GM19035 (cell line): Measurements from ENCODE around the gene THUMPD2.

ENCODE experiments used
- ATAC-seq: cut with Tn5 transposase; IDR thresholded peaks from one replicate; pipeline ENCODE4 v1.9.1; 2021; ENCODE audit not compliant: unreplicated experiment

Gene THUMPD2

DNA sequence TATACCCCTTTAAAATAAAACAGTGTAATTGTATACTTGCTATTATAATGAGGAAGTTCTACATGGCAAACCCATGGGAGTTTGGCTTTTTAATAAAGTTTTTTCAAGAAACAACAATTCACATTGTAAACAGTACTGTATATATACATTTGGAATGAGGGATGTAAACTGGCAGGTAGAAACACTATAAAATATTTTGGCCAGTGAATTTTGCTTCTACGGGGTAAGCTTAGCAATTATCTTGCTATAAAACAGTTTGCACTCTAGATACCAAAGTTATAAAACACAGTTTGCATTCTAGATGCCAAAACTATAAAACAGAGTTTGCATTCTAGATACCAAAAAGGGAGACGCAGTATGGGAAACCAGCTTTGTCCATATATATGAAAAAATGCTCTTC, 16.6 kb downstream of the THUMPD2 start:
- ATAC-seq, result no peak

GRCh38 chr2:39757156-39757555, 21.9 kb downstream of the THUMPD2 start:
- no peak for ATAC-seq

DNA sequence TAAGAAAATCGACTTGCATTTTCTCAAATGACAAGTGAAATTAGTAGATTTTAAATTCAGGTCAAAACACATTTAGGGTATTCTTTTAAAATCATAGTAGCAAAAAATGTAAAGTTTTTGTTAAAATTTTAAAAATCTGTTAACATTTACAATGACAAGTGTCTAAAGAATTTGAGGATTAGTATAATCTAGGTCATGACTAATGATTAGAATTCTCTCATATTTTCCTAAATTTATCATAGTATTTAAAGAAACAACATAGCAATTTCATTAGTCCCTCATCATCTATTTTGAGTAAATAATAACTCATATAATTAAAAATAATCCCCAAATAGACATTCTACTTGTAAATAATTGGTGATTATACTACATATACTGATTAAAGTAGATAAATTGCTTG, 23.6 kb downstream of the THUMPD2 start:
- no peak for ATAC-seq

DNA sequence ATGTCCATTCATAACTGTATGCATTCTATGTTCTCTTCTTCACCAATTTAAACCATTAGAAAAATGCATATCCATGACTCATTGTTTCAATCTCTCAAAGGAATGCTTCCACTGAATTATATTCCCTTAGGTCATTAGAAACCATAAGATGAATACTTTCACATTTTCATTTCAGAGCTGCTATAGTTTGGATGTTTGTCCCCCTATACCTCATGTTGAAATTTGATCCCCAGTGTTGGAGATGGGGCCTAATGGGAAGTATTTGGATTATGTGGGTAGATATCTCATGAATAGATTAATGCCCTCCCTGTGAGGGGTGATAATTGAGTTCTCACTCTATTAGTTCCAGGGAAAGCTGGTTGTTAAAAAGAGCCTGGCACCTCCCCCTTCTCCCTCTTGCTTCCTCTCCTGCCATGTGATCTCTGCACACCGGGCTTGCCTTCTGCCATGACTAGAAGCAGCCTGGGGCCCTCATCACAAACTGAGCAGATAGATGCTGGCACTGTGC, 35.7 kb downstream of the THUMPD2 start:
- no peak for ATAC-seq

GRCh38 chr2:39741871-39742270, 37.2 kb downstream of the THUMPD2 start:
- no peak for ATAC-seq

GRCh38 chr2:39739386-39739785, 39.7 kb downstream of the THUMPD2 start:
- no peak for ATAC-seq

GRCh38 chr2:39738936-39739335, 40.1 kb downstream of the THUMPD2 start:
- no peak for ATAC-seq

DNA sequence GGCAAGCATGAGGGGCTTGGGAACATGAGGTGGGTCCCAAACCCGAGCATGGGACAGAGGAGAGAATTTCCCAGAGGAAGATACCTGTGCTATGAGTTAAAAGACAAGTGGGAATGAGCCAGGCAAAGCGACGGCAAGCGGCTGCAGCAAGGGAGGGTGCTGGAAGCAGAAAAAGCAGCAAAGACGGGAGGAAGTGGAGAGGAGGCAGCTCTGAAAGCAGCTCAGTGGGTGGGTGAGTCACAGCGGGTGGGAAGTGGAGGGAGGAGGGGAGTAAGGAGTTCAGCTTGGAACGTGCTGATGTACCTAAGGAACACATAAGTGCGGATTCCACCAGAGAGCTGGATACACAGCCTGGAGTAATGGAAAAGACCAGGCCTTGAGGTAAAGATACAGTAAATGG, 41.4 kb downstream of the THUMPD2 start:
- ATAC-seq, result no peak

GRCh38 chr2:39736640-39737039, 42.4 kb downstream of the THUMPD2 start:
- no peak for ATAC-seq

DNA sequence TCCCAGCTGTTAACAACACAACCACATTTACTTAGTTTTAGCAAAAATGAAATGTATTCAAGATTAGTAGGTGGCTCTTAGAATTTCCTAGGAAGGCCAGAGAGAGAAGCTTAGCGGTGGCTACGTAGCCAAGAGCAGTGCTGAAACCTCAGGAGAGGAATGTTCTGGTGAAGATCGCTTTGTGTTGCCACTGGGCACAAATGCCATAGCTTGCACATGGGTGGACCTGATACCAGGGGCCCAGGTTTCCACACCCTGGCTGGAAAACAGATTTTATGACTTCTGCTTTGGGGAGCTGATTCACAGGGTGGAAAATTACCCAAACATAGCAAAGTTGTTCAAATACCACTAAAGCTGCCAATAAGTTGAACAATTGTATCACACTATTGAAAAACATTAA, 43.4 kb downstream of the THUMPD2 start:
- ATAC-seq, result no peak

DNA sequence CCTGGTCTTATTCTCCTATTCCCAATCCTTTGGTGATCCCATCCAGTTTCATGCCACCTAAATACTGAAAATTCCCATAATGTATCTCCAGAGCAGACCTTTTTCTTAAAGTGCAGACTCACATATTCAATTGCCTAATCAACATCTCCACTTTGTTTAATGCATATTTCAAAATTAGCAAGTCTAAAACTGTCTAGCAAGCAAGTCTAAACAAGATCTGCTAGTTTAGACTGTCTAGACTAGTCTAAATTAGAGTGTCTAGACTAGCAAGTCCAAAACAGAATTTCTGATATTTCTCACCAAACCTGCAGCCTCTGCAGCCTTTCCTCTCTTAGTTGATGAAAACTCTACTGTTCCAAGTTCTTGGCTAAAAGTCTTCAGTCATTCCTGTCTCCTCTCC, 44.6 kb downstream of the THUMPD2 start:
- ATAC-seq, result no peak

DNA sequence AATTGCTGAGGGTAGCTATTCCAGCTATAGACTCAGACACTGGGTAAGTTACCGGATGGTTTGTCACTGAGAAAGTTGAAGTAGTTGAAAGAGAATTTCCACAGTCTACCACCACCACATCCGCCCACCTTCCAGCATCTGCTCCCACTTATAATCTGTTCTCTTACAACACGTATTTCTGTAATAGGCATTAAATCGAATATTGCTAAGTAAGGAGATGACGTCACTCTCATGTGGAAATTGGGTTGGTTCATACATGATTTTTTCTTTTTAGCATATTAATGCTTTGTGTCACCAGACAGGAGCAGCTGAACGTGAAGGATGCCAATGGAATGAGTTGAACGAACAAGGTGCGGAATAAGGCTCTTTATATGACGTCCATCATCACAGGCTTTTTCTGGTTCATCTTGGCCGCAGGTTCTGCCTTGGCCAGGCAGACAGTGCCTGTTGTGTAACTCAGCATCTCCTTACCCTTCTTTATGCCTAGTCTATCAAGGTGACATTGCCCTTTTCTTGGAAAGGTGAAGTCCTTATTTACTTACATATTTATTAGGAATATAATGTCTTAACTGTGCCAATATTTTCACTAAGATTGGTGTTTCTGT, 45.9 kb downstream of the THUMPD2 start:
- ATAC-seq, result no peak

DNA sequence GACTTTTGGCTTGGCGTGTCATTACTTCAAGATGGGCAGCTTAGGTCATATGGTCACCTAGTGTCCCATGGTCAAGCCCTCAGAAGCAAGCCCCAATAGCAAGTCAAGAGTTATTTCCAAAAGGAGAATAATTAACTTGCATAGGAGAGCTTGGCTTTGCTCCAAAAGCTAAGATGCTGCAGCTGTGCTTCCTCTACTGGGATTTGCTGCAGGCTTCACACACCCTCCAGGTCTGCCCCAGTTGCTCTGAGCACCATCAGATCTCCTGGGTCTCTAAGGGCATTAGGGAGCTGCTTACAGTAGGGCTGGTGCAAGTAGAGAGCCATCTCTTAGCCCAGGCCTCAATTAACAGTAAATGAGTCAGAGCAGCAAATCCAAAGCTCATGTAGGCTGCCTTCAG, 46.6 kb downstream of the THUMPD2 start:
- no peak for ATAC-seq

DNA sequence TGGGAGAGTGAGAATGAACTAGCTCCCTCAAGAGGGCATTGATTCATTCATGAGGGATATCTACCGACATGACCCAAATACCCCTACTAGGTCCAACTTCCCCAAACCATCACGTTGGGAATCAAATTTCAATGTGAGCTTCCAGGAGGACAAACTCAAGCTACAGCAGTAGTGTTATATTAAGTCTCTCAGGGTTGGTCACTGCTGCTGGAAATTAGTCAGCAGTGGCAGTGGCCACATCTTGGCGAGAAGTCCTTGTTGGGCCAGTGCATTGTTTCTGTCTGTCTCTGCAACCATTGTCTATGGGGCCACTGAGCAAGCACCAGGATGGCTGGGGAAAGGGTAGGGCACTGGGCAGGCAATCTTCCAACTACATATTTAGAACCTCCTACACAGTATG, 47.5 kb downstream of the THUMPD2 start:
- no peak for ATAC-seq

DNA sequence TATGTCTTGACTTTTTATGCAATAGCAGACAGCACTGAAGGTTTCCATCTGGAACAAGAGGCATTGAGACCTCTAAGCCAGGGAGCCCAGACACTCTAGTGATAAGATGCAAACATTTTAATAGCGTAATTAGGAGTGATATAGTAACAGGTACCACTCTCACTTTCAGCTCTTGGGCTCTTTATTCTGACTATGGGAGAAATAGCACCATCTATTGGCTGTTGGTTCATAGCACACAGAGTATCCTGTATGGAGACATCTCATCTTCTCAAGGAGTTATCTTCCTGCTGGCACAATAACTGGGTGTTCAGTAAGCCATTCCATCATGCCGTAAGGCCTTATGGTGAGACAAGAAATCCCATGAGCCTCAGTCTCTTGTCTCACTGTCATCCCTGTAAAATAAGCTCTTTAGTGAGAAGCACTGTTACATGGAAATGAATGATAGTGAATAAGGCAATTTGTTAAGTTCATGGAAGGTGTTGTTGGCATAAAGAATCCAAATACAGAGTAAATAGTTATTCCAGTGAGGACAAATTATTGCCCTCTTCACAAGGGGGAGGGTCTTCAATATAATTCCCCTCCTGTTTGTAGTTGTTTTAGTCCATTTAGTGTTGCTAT, 48.3 kb downstream of the THUMPD2 start:
- peak; percentile 52 for ATAC-seq

GRCh38 chr2:39730276-39730675, 48.8 kb downstream of the THUMPD2 start:
- ATAC-seq, result no peak

GRCh38 chr2:39728941-39729351, 50.1 kb downstream of the THUMPD2 start:
- ATAC-seq, result peak; percentile 43

GRCh38 chr2:39728085-39728484, 51.0 kb downstream of the THUMPD2 start:
- ATAC-seq, result peak; percentile 56

GRCh38 chr2:39725401-39725800, 53.7 kb downstream of the THUMPD2 start:
- ATAC-seq, result no peak

DNA sequence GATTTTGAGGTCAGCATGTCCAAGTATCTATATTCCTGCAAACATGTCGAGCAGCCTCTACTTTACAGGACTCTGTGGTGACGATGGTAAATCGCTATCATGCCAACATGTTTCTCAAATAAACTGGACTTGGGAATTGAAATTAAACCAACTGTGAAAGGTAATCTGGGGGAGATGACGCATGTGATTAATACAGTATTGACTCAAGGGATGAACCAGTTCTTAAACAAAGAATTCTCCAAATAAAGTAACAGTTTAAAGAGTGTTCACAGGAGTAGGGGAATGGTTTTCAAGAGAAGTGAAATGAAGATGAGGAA, 54.3 kb downstream of the THUMPD2 start:
- no peak for ATAC-seq

DNA sequence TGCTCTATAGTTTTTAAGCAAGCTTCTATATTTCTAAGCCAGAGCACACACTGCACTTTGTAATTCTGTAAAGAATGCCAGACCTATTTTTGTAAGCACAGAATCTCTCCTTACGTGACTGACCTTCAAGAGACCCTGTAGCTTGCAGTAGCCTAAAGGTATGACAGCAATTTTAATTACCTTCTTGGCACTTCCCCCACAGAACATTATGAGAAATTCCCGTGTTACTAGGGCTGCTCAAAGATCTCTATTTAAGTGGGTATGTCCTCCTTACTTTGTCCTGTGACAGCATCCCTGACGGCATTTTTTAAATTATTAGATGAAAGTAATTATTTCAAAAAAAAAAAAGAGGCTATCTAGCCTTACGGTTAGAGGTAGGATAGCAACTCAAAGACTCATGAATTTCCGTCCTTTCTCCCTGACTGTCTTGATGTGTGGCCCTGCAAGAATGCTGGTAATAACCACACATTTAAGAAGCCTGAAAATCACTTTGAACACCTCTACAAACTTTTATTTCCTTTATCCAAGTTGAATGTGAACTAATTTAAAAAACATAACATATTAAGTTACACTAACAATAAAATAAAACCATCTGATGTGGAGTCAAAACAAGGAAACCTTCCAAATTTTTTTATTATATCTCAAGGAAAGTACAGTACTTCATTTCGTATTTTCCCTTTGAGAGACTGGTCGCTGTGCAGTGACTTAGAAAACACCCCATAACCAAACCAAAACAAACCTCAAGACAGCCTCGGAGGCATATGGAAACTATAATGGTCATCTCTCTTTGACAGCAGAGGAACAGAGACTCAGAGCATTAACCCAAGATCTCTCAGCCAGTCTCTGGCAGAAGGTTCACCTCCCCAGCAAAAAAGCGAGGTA, 54.9 kb downstream of the THUMPD2 start:
- ATAC-seq, result no peak

DNA sequence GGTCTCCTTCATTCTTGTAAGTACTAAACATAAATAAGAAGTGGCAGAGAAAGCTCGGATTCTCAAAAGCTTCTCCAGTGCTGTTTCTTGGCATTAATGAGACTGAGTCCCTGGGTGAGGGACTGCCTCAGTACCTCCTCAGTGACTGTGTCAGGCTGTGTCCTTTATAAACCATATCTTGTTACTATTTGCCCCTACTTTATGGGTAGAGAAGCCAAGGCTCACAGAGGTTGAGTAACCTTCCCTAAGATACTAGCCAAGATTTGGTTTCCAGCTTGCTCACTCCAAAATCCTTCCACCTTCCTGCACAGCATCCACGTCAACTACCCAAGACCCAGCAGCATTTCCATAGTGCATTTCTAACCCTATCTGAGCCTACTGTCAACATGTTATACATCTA, 55.6 kb downstream of the THUMPD2 start:
- ATAC-seq, result no peak
